Panc1 (cell line): ENCODE data around the gene ACSM4. TPM values are rescaled to one million over a fixed set of nuclear protein-coding genes. Genes with fewer than 3 reads are reported as not detected.

Experiments used
- ATAC-seq: fragments of 200-7000 bp; cut with Tn5 transposase; 2 replicates; pipeline ENCODE4 v1.9.1; 2020; ENCODE audit warnings: mild to moderate bottlenecking, moderate library complexity
- BruUV-seq: library from RNA; stranded (reverse); fragments of 400-500 nt; replicated peaks from 2 replicates; lab custom pipeline; 2021; lab: Mats Ljungman, UMichigan
- CTCF ChIA-PET: fragments of 300-600 bp; sonication (Branson Sonifier 250); formaldehyde crosslinking; loops from one replicate; lab custom pipeline; 2022; ENCODE audit warnings: antibody characterized with exemption; lab: Charles Lee
- POLR2A ChIA-PET: fragments of 300-600 bp; sonication (Branson Sonifier 250); formaldehyde crosslinking; loops from one replicate; lab custom pipeline; 2022; ENCODE audit warnings: antibody characterized with exemption; lab: Charles Lee
- DNase-seq: peaks from one replicate; pipeline ENCODE4 v3.0.0-alpha.2; 2010; ENCODE audit warnings: low read depth, low spot score
- H3K27ac ChIP-seq: 2 replicates; pipeline ENCODE4 v1.5.1; 2011; ENCODE audit warnings: mild to moderate bottlenecking, low read length, inconsistent platforms
- H3K27me3 ChIP-seq: fragments of 200-500 bp; sonication (Bioruptor generic); 2 replicates; pipeline ENCODE4 v1.6.0; 2014; ENCODE audit warnings: low read length, inconsistent platforms; ENCODE audit not compliant: control insufficient read depth, insufficient read depth
- H3K36me3 ChIP-seq: fragments of 200-500 bp; sonication (Bioruptor generic); 2 replicates; pipeline ENCODE4 v1.5.1; 2014; ENCODE audit warnings: inconsistent platforms, mild to moderate bottlenecking, low read length, moderate library complexity; ENCODE audit not compliant: control insufficient read depth, insufficient read depth
- H3K4me1 ChIP-seq: 2 replicates; pipeline ENCODE4 v1.5.1; 2011; ENCODE audit warnings: inconsistent platforms, mild to moderate bottlenecking, low read length, moderate library complexity; ENCODE audit not compliant: control insufficient read depth, insufficient read depth
- H3K4me3 ChIP-seq, 2 experiments: 2 replicates each; pipeline ENCODE4 v1.5.1; 2011 to 2012; ENCODE audit warnings: low read depth in 2 of 2, low read length in 2 of 2, mild to moderate bottlenecking in 2 of 2, inconsistent platforms in 1 of 2, moderate library complexity in 1 of 2
- H3K9me3 ChIP-seq: fragments of 200-500 bp; sonication (Bioruptor generic); 2 replicates; pipeline ENCODE4 v1.5.1; 2014; ENCODE audit warnings: low read depth, mild to moderate bottlenecking, inconsistent platforms, low read length, moderate library complexity; ENCODE audit not compliant: control insufficient read depth, insufficient read depth
- POLR2AphosphoS5 ChIP-seq: IDR thresholded peaks from 2 replicates; pipeline ENCODE4 v1.6.1; 2012; ENCODE audit warnings: mild to moderate bottlenecking, low read depth, low read length, moderate library complexity
- SIN3A ChIP-seq: IDR thresholded peaks from 2 replicates; pipeline ENCODE4 v1.6.1; 2012; ENCODE audit warnings: low read depth, mild to moderate bottlenecking, low read length, moderate library complexity, borderline replicate concordance; ENCODE audit not compliant: insufficient read depth
- TCF7L2 ChIP-seq: IDR thresholded peaks from 2 replicates; pipeline ENCODE4 v1.6.1; 2011; ENCODE audit warnings: mild to moderate bottlenecking, low read depth, low read length, inconsistent platforms
- in situ Hi-C: cut with HindIII; loops from 2 replicates; pipeline ENCODE4 v1.10.0; 2016; ENCODE audit warnings: low sequenced_read_pairs, low pct_unique_long_range_greater_than_20kb
- intact Hi-C: fragments of 100-400 bp; cut with micrococcal nuclease; formaldehyde crosslinking; loops from one replicate; pipeline ENCODE4 v1.10.0; 2022; ENCODE audit not compliant: unreplicated experiment
- total RNA-seq: library from RNA; stranded (reverse); gene quantifications from one replicate; pipeline ENCODE4 v1.2.1, GENCODE V29; 2021; ENCODE audit not compliant: unreplicated experiment
- TF ChIP-seq, protein P1 (sequence below), 2 experiments: IDR thresholded peaks; 2 replicates each; pipeline ENCODE4 v1.6.1; 2011 to 2012; ENCODE audit warnings: low read depth in 2 of 2, control low read depth in 1 of 2, low read length in 1 of 2, mild to moderate bottlenecking in 1 of 2, moderate library complexity in 1 of 2; ENCODE audit not compliant: insufficient read depth in 1 of 2
- TF ChIP-seq, protein P2 (sequence below): fragments of 450-650 bp; IDR thresholded peaks from 2 replicates; pipeline ENCODE4 v1.5.1; 2017; ENCODE audit warnings: mild to moderate bottlenecking

The ACSM4 gene
- total RNA-seq, 1 experiment from 2014 or later, result not detected

DNA sequence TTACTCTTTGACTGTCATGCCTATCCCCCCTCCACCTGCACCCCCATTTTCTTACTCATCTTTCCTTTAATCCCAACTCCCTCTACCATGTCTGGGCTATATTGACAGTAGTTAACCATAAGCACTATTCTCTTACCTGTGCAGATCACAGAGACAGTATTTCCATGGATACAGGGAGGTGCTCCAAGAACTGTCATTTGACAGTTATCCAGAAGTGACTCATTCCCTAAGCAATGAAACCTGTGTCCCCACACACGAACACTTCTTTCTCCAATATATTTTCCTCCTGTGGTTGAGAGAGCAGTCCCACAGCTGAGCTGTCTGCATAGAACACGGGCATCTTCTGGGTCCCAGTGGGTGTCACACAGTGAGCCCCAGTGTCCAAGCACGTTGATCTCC lies 71.3 kb downstream of the ACSM4 start:
- no TSS peak for BruUV-seq
- CTCF ChIA-PET, result no interaction called here
- no peaks in the 10 kb centered on the region for H3K27me3 ChIP-seq
- no peaks in the 10 kb centered on the region for H3K36me3 ChIP-seq
- in situ Hi-C loops (no loop called here), intact Hi-C loops (no loop called here)
- H3K27ac ChIP-seq, result no peak overlapping the region
- TF ChIP-seq SIN3A (no peak), TCF7L2 (no peak), POLR2AphosphoS5 (no peak)
- TF ChIP-seq, protein P1, sequence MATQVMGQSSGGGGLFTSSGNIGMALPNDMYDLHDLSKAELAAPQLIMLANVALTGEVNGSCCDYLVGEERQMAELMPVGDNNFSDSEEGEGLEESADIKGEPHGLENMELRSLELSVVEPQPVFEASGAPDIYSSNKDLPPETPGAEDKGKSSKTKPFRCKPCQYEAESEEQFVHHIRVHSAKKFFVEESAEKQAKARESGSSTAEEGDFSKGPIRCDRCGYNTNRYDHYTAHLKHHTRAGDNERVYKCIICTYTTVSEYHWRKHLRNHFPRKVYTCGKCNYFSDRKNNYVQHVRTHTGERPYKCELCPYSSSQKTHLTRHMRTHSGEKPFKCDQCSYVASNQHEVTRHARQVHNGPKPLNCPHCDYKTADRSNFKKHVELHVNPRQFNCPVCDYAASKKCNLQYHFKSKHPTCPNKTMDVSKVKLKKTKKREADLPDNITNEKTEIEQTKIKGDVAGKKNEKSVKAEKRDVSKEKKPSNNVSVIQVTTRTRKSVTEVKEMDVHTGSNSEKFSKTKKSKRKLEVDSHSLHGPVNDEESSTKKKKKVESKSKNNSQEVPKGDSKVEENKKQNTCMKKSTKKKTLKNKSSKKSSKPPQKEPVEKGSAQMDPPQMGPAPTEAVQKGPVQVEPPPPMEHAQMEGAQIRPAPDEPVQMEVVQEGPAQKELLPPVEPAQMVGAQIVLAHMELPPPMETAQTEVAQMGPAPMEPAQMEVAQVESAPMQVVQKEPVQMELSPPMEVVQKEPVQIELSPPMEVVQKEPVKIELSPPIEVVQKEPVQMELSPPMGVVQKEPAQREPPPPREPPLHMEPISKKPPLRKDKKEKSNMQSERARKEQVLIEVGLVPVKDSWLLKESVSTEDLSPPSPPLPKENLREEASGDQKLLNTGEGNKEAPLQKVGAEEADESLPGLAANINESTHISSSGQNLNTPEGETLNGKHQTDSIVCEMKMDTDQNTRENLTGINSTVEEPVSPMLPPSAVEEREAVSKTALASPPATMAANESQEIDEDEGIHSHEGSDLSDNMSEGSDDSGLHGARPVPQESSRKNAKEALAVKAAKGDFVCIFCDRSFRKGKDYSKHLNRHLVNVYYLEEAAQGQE (IDR thresholded peaks at IDR 0.05; ENCODE audit: insufficient read depth in 1 of 2, low read depth in 2 of 2, low read length in 1 of 2), result no peak
- TF ChIP-seq, protein P2, sequence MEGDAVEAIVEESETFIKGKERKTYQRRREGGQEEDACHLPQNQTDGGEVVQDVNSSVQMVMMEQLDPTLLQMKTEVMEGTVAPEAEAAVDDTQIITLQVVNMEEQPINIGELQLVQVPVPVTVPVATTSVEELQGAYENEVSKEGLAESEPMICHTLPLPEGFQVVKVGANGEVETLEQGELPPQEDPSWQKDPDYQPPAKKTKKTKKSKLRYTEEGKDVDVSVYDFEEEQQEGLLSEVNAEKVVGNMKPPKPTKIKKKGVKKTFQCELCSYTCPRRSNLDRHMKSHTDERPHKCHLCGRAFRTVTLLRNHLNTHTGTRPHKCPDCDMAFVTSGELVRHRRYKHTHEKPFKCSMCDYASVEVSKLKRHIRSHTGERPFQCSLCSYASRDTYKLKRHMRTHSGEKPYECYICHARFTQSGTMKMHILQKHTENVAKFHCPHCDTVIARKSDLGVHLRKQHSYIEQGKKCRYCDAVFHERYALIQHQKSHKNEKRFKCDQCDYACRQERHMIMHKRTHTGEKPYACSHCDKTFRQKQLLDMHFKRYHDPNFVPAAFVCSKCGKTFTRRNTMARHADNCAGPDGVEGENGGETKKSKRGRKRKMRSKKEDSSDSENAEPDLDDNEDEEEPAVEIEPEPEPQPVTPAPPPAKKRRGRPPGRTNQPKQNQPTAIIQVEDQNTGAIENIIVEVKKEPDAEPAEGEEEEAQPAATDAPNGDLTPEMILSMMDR, result no peak
- DNase-seq (no peak), ATAC-seq (no peak)
- H3K9me3 ChIP-seq, result no peaks in the 10 kb centered on the region
- no peaks in the 10 kb centered on the region for H3K4me1 ChIP-seq
- H3K4me3 ChIP-seq, result no peak overlapping the region
- POLR2A ChIA-PET, result no interaction called here

DNA sequence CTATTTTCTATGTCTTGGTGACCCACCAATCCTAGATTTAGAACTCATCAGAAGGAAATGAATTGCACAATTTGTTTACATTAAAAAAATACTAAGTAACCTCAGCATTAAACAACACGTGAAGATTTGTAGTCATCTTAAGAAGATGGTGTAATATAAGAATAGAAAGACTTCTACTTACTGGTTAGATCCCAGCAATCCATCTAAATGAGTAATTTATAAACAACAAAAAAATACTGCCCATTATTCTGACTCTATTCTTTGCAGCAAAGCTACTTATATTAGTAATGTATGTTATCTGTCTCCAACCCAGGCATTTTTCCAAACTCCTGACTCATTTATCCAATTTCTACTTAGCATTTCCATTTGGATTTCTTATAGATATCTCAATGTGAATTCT lies 72.3 kb downstream of the ACSM4 start:
- no peaks in the 10 kb centered on the region for H3K9me3 ChIP-seq
- ATAC-seq (no peak), DNase-seq (no peak)
- POLR2A ChIA-PET, result no interaction called here
- CTCF ChIA-PET, result no interaction called here
- no peak overlapping the region for H3K4me3 ChIP-seq
- intact Hi-C loops, result no loop called here
- H3K27ac ChIP-seq, result no peak overlapping the region
- H3K36me3 ChIP-seq, result no peaks in the 10 kb centered on the region
- H3K27me3 ChIP-seq, result no peaks in the 10 kb centered on the region
- no TSS peak for BruUV-seq
- no peaks in the 10 kb centered on the region for H3K4me1 ChIP-seq
- TF ChIP-seq, protein P2, result no peak
- TF ChIP-seq POLR2AphosphoS5, result no peak
- no peak for TF ChIP-seq SIN3A
- TF ChIP-seq TCF7L2, result no peak
- TF ChIP-seq, protein P1 (IDR thresholded peaks at IDR 0.05; ENCODE audit: insufficient read depth in 1 of 2, low read depth in 2 of 2, low read length in 1 of 2), result no peak
- in situ Hi-C loops, result no loop called here

Other genes with a start within 250 kb of the ACSM4 start
- gene C1S, start 243.4 kb upstream of the ACSM4 start, total RNA-seq, result 1.8 TPM
- 1.3 TPM for gene C1R, start 211.6 kb upstream of the ACSM4 start, total RNA-seq
- 10.7 TPM for gene C1RL, start 194.9 kb upstream of the ACSM4 start, total RNA-seq
- gene RBP5, start 175.2 kb upstream of the ACSM4 start, total RNA-seq, result not detected
- 5.9 TPM for gene CLSTN3, start 173.7 kb upstream of the ACSM4 start, total RNA-seq
- 26.9 TPM for gene PEX5, start 114.4 kb upstream of the ACSM4 start, total RNA-seq
- not detected for gene CD163L1, start 140.1 kb downstream of the ACSM4 start, total RNA-seq
- 0.64 TPM for gene CD163, start 199.7 kb downstream of the ACSM4 start, total RNA-seq